ENCODE results near the gene C2orf66.

Gene C2orf66

DNA sequence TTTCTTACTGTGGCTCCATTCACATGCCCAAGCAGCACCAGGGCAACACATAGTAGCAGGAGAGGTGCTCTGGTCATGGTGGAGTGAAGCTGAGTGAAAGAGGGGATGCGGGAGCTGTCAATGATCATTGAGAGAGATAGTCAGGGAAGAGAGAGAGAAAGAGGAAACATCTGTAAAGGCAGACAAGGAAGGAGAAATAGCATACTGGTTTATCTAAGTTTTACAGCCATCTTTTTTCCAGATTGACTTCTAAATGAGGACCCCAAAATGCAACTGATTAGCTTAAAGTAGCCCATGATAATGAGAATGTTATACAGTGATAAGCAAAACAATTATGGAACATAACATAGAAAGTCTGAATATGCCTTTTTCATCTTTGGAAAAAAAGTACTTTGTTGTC, at the start of gene C2orf66:
Gene C2orf66, minus strand, starts transcription at position 96 of the 400 bp plus-strand sequence. Its CDS starts 19 bp downstream, at position 77.
- no peak within 1 kb of the TSS for H3K27ac ChIP-seq
- TF ChIP-seq, protein P1, sequence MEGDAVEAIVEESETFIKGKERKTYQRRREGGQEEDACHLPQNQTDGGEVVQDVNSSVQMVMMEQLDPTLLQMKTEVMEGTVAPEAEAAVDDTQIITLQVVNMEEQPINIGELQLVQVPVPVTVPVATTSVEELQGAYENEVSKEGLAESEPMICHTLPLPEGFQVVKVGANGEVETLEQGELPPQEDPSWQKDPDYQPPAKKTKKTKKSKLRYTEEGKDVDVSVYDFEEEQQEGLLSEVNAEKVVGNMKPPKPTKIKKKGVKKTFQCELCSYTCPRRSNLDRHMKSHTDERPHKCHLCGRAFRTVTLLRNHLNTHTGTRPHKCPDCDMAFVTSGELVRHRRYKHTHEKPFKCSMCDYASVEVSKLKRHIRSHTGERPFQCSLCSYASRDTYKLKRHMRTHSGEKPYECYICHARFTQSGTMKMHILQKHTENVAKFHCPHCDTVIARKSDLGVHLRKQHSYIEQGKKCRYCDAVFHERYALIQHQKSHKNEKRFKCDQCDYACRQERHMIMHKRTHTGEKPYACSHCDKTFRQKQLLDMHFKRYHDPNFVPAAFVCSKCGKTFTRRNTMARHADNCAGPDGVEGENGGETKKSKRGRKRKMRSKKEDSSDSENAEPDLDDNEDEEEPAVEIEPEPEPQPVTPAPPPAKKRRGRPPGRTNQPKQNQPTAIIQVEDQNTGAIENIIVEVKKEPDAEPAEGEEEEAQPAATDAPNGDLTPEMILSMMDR (conservative IDR thresholded peaks at IDR 0.05): no peak
- no peak for TF ChIP-seq ZFX (IDR thresholded peaks at IDR 0.05)

DNA sequence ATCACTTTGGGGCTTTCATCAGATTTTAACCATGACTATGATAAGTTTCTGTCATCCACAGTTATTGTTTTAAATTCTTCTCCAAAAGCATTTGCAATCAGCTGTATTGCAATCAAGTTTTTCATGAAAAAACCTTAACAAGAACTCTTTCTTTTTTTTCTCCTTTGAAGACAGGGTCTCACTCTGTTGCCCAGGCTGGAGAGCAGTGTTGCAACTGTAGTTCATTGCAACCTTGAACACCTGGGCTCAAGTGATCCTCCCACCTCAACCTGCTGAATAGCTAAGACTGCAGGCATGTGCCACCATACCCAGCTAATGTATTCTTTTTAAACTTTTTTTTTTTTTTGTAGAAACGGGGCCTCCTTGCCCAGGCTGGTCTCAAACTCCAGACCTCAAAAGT, 45.5 kb upstream of the C2orf66 start:
- no peak overlapping the region for H3K27ac ChIP-seq
- TF ChIP-seq, protein P1 (conservative IDR thresholded peaks at IDR 0.05): no peak
- TF ChIP-seq ZFX (IDR thresholded peaks at IDR 0.05): no peak

- no peak for TF ChIP-seq ZFX (IDR thresholded peaks at IDR 0.05)
- TF ChIP-seq, protein P1 (conservative IDR thresholded peaks at IDR 0.05): no peak
- no peak overlapping the region for H3K27ac ChIP-seq
Measured at GRCh38 chr2:196853301-196854087, 44.3 kb upstream of the C2orf66 start.

DNA sequence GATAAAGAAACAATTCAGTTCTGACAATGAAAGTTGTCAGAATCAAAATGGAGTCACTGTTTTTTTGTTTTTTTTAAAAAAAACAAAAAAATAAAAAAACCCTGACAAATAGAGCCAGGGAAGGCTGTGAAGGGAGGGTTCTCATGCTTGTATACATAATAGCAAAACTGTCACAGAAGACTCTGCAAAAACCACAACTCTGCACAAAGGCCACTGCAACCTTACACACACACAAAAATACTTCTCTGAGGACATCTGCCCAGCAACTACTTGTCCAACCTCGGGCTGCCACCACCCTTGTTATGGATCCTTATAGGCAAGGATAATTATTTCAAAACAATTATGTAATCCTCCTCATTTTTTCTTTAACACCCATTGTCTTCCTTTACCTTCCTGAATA, 41.9 kb upstream of the C2orf66 start:
- H3K27ac ChIP-seq: no peak overlapping the region
- no peak for TF ChIP-seq ZFX (IDR thresholded peaks at IDR 0.05)
- TF ChIP-seq, protein P1 (conservative IDR thresholded peaks at IDR 0.05): no peak

- TF ChIP-seq, protein P1 (conservative IDR thresholded peaks at IDR 0.05): peak; percentile 70
- TF ChIP-seq ZFX (IDR thresholded peaks at IDR 0.05): no peak
- H3K27ac ChIP-seq: no peak overlapping the region
Measured at GRCh38 chr2:196849895-196850294, 40.7 kb upstream of the C2orf66 start.

- TF ChIP-seq ZFX (IDR thresholded peaks at IDR 0.05): no peak
- TF ChIP-seq, protein P1 (conservative IDR thresholded peaks at IDR 0.05): no peak
- H3K27ac ChIP-seq: no peak overlapping the region
Measured at GRCh38 chr2:196846295-196846694, 37.1 kb upstream of the C2orf66 start.

DNA sequence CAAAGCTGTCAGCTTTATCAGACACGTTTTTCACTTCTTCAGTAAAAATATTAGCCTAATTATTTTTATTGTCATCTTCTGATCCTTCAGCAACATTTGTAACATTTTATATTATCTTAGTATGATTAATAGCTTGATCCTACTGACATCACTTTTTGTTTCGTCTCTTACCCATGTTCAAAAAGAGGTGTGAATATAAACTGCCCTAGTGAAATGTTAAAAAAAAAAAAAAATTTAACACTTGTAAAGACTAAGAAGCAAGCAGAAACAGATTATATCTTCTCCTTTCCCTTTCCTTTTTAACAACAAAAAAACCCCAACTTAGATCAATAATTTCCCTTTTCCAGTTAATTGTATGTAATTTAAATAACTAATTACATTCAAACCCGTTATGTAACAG, 36.2 kb upstream of the C2orf66 start:
- TF ChIP-seq, protein P1 (conservative IDR thresholded peaks at IDR 0.05): no peak
- no peak for TF ChIP-seq ZFX (IDR thresholded peaks at IDR 0.05)
- H3K27ac ChIP-seq: no peak overlapping the region

Data from C4-2B (cell line).